Measurements from ENCODE around the gene SLIT3. TPM values are rescaled to one million over a fixed set of nuclear protein-coding genes. Genes with fewer than 3 reads are reported as not detected.

The SLIT3 gene
- total RNA-seq, 1 donor from 2014 or later = 52.8 TPM

GRCh38 chr5:168939156-168939800 lies 361.7 kb downstream of the SLIT3 start:
- Histone ChIP-seq H3K36me3 (no peaks in the 10 kb centered on the region), H3K9me3 (no peaks in the 10 kb centered on the region), H3K27ac (no peak overlapping the region), H3K4me3 (no peak overlapping the region), H3K27me3 (no peaks in the 10 kb centered on the region), H3K4me1 (no peaks in the 10 kb centered on the region)
- TF ChIP-seq POLR2AphosphoS5 (IDR thresholded peaks at IDR 0.05; ENCODE audit: insufficient read depth in 1 of 2, low read depth in 1 of 2) (no peak), POLR2A (IDR thresholded peaks at IDR 0.05) (no peak), CTCF (IDR thresholded peaks at IDR 0.05) (no peak)
- DNase-seq (ENCODE audit: extremely low spot score in 2 of 2) = no peak
- intact Hi-C loops (cut with DNase I) = no loop called here

GRCh38 chr5:168936511-168936910 lies 364.4 kb downstream of the SLIT3 start:
- intact Hi-C loops (cut with DNase I) = no loop called here
- H3K36me3 ChIP-seq = no peaks in the 10 kb centered on the region
- TF ChIP-seq CTCF (IDR thresholded peaks at IDR 0.05) (no peak), POLR2AphosphoS5 (IDR thresholded peaks at IDR 0.05; ENCODE audit: insufficient read depth in 1 of 2, low read depth in 1 of 2) (no peak), POLR2A (IDR thresholded peaks at IDR 0.05) (no peak)
- no peaks in the 10 kb centered on the region for H3K4me1 ChIP-seq
- DNase-seq (ENCODE audit: extremely low spot score in 2 of 2) = no peak
- H3K9me3 ChIP-seq = no peaks in the 10 kb centered on the region
- no peak overlapping the region for H3K4me3 ChIP-seq
- H3K27ac ChIP-seq = no peak overlapping the region
- no peaks in the 10 kb centered on the region for H3K27me3 ChIP-seq

- H3K27me3 ChIP-seq = no peaks in the 10 kb centered on the region
- no peak for DNase-seq (ENCODE audit: extremely low spot score in 2 of 2)
- intact Hi-C loops (cut with DNase I) = no loop called here
- no peak overlapping the region for H3K4me3 ChIP-seq
- H3K4me1 ChIP-seq = no peaks in the 10 kb centered on the region
- no peak for TF ChIP-seq POLR2AphosphoS5 (IDR thresholded peaks at IDR 0.05; ENCODE audit: insufficient read depth in 1 of 2, low read depth in 1 of 2)
- no peak for TF ChIP-seq CTCF (IDR thresholded peaks at IDR 0.05)
- TF ChIP-seq POLR2A (IDR thresholded peaks at IDR 0.05) = no peak
- H3K36me3 ChIP-seq = no peaks in the 10 kb centered on the region
- H3K27ac ChIP-seq = no peak overlapping the region
- H3K9me3 ChIP-seq = no peaks in the 10 kb centered on the region
Observed at GRCh38 chr5:168935183-168935582, 365.8 kb downstream of the SLIT3 start.

GRCh38 chr5:168934169-168934568 lies 366.8 kb downstream of the SLIT3 start:
- Histone ChIP-seq H3K4me1 (no peaks in the 10 kb centered on the region), H3K9me3 (no peaks in the 10 kb centered on the region), H3K36me3 (no peaks in the 10 kb centered on the region), H3K27ac (no peak overlapping the region), H3K4me3 (no peak overlapping the region), H3K27me3 (no peaks in the 10 kb centered on the region)
- no peak for DNase-seq (ENCODE audit: extremely low spot score in 2 of 2)
- TF ChIP-seq POLR2AphosphoS5 (IDR thresholded peaks at IDR 0.05; ENCODE audit: insufficient read depth in 1 of 2, low read depth in 1 of 2) (no peak), POLR2A (IDR thresholded peaks at IDR 0.05) (no peak), CTCF (IDR thresholded peaks at IDR 0.05) (no peak)
- intact Hi-C loops (cut with DNase I) = loop anchor here (5.0 kb wide), 1 partner anchor 1458 kb away; no protein-coding TSS in a partner anchor

- H3K27ac ChIP-seq = no peak overlapping the region
- no peaks in the 10 kb centered on the region for H3K27me3 ChIP-seq
- no peak for DNase-seq (ENCODE audit: extremely low spot score in 2 of 2)
- H3K9me3 ChIP-seq = no peaks in the 10 kb centered on the region
- H3K36me3 ChIP-seq = no peaks in the 10 kb centered on the region
- no peak overlapping the region for H3K4me3 ChIP-seq
- no peaks in the 10 kb centered on the region for H3K4me1 ChIP-seq
- intact Hi-C loops (cut with DNase I) = loop anchor here (5.0 kb wide), 1 partner anchor 1460 kb away; no protein-coding TSS in a partner anchor
- no peak for TF ChIP-seq POLR2AphosphoS5 (IDR thresholded peaks at IDR 0.05; ENCODE audit: insufficient read depth in 1 of 2, low read depth in 1 of 2)
- no peak for TF ChIP-seq POLR2A (IDR thresholded peaks at IDR 0.05)
- TF ChIP-seq CTCF (IDR thresholded peaks at IDR 0.05) = no peak
Observed at GRCh38 chr5:168932400-168933189, 368.3 kb downstream of the SLIT3 start.
